Fibroblast of lung (primary cell): ENCODE measurements around the gene UBE2N. TPM values are rescaled to one million over a fixed set of nuclear protein-coding genes. Genes with fewer than 3 reads are reported as not detected.

Source experiments
- DNase-seq, 2 donors: peaks; one replicate each; pipeline versions ENCODE4 v3.0.0 to v3.0.0-alpha.2; 2010; ENCODE audit warnings: low read depth in 2 of 2
- H2AFZ ChIP-seq: 2 replicates; pipeline ENCODE4 v1.5.1; 2012; ENCODE audit warnings: low read length, control low read depth, inconsistent platforms
- H3K27ac ChIP-seq: 2 replicates; pipeline ENCODE4 v1.5.1; 2011; ENCODE audit warnings: low read length, control low read depth; ENCODE audit not compliant: insufficient read depth
- H3K27me3 ChIP-seq: 2 replicates; pipeline ENCODE4 v1.5.1; 2011; ENCODE audit warnings: mild to moderate bottlenecking, low read length; ENCODE audit not compliant: control insufficient read depth, insufficient read depth
- H3K36me3 ChIP-seq: 2 replicates; pipeline ENCODE4 v1.5.1; 2011; ENCODE audit warnings: low read length; ENCODE audit not compliant: control insufficient read depth, insufficient read depth
- H3K4me1 ChIP-seq: 2 replicates; pipeline ENCODE4 v1.5.1; 2011; ENCODE audit warnings: low read length; ENCODE audit not compliant: control insufficient read depth, insufficient read depth; ENCODE audit errors: extremely low read depth
- H3K4me2 ChIP-seq: 2 replicates; pipeline ENCODE4 v1.5.1; 2011; ENCODE audit warnings: low read length, control low read depth; ENCODE audit not compliant: insufficient read depth; ENCODE audit errors: extremely low read depth
- H3K4me3 ChIP-seq, 4 experiments: fragments of 200-600 bp in 1 of 4; sonication (generic) in 1 of 4; replicated peaks in 1 of 4; 2 replicates each; pipeline ENCODE4 v1.5.1; 2011 to 2016; ENCODE audit warnings: low read length in 4 of 4, low read depth in 3 of 4, mild to moderate bottlenecking in 3 of 4, control low read depth in 2 of 4, inconsistent platforms in 1 of 4, mixed read lengths in 1 of 4; ENCODE audit not compliant: insufficient read depth in 1 of 4; ENCODE audit errors: control extremely low read depth in 1 of 4
- H3K79me2 ChIP-seq: 2 replicates; pipeline ENCODE4 v1.5.1; 2012; ENCODE audit warnings: mild to moderate bottlenecking, low read length, inconsistent platforms; ENCODE audit not compliant: control insufficient read depth, insufficient read depth
- H3K9ac ChIP-seq: 2 replicates; pipeline ENCODE4 v1.5.1; 2011; ENCODE audit warnings: mild to moderate bottlenecking, low read length, control low read depth; ENCODE audit not compliant: insufficient read depth
- H3K9me3 ChIP-seq: 2 replicates; pipeline ENCODE4 v1.5.1; 2012; ENCODE audit warnings: low read depth, low read length; ENCODE audit not compliant: control insufficient read depth, insufficient read depth
- H4K20me1 ChIP-seq: 2 replicates; pipeline ENCODE4 v1.5.1; 2011; ENCODE audit warnings: low read length; ENCODE audit not compliant: control insufficient read depth, insufficient read depth; ENCODE audit errors: extremely low read depth
- EZH2 ChIP-seq: IDR thresholded peaks from 2 replicates; pipeline ENCODE4 v1.5.1; 2012; ENCODE audit warnings: low read length, control low read depth, mild to moderate bottlenecking; ENCODE audit errors: missing control alignments
- polyA plus RNA-seq, 2 donors: library from polyadenylated mRNA; depleted of rRNA in 1 of 2; stranded (reverse) in 1 of 2; unstranded in 1 of 2; fragments of >200 nt; gene quantifications; 2 replicates each; pipeline ENCODE4 v1.2.1, GENCODE V29; 2011 to 2012; ENCODE audit warnings: missing spikeins in 1 of 2
- total RNA-seq: library from RNA; depleted of rRNA; stranded (reverse); fragments of >200 nt; gene quantifications from 2 replicates; pipeline ENCODE4 v1.2.1, GENCODE V29; 2014
- TF ChIP-seq, protein P1 (sequence below), 2 donors: IDR thresholded peaks in 1 of 2; conservative IDR thresholded peaks in 1 of 2; 1 replicate in 1 of 2; 2 replicates in 1 of 2; pipeline ENCODE4 v1.5.1; 2011 to 2012; ENCODE audit warnings: low read length in 2 of 2, control low read depth in 1 of 2, inconsistent platforms in 1 of 2, low read depth in 1 of 2, mild to moderate bottlenecking in 1 of 2

Gene UBE2N
- total and polyA plus RNA-seq, 2 donors (not counting 1 experiment from before 2014, with no cell fraction given) = 115 to 149 TPM

DNA sequence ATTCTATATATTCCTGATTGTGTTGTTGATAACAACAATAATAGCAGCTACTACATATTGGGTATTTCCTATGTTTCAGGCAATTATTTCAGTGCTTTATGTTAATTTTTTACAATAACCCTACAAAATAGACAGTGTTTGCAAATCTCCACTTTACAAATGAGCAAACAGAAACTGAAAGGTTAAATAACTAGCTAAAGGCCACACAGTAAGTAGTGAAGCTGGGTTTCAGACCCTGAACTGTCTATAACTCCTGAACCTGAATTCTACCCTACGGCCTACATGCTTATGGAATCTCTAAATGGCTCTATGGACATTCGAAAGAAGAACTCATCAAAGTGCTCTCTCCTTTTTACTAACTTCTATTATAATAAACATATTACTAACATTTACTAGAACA lies 83.7 kb downstream of the UBE2N start:
- Histone ChIP-seq H3K27ac (no peak overlapping the region), H3K9ac (no peak overlapping the region), H3K4me3 (no peak overlapping the region), H3K4me2 (no peak overlapping the region), H3K36me3 (no peaks in the 10 kb centered on the region), H3K9me3 (no peaks in the 10 kb centered on the region), H3K27me3 (no peaks in the 10 kb centered on the region), H2AFZ (no peak overlapping the region), H4K20me1 (no peaks in the 10 kb centered on the region), H3K4me1 (no peaks in the 10 kb centered on the region), H3K79me2 (no peaks in the 10 kb centered on the region)
- DNase-seq = no peak
- TF ChIP-seq, protein P1, sequence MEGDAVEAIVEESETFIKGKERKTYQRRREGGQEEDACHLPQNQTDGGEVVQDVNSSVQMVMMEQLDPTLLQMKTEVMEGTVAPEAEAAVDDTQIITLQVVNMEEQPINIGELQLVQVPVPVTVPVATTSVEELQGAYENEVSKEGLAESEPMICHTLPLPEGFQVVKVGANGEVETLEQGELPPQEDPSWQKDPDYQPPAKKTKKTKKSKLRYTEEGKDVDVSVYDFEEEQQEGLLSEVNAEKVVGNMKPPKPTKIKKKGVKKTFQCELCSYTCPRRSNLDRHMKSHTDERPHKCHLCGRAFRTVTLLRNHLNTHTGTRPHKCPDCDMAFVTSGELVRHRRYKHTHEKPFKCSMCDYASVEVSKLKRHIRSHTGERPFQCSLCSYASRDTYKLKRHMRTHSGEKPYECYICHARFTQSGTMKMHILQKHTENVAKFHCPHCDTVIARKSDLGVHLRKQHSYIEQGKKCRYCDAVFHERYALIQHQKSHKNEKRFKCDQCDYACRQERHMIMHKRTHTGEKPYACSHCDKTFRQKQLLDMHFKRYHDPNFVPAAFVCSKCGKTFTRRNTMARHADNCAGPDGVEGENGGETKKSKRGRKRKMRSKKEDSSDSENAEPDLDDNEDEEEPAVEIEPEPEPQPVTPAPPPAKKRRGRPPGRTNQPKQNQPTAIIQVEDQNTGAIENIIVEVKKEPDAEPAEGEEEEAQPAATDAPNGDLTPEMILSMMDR (conservative IDR thresholded peaks at IDR 0.05 in 1 of 2, IDR thresholded peaks at IDR 0.05 in 1 of 2; ENCODE audit: low read depth in 1 of 2, low read length in 2 of 2) = no peak

DNA sequence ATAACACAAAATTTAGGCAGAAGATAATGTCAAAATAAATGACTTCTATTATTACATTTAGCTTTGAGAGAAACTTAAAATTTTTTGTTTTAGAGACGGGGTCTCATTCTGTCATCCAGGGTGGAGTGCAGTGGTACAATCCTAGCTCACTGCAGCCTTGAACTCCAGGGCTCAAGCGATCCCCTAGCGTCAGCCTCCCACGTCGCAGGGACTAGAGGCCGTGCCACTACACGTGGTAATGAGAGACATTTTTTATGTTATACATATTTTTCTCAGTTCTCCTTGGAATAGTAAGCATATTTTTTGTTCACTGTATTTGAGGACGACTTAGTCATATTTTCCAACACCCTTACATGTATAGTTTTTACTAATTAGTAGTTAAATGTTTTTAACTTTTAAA lies 85.5 kb downstream of the UBE2N start:
- Histone ChIP-seq H3K4me1 (no peaks in the 10 kb centered on the region), H3K36me3 (no peaks in the 10 kb centered on the region), H2AFZ (no peak overlapping the region), H4K20me1 (no peaks in the 10 kb centered on the region), H3K79me2 (no peaks in the 10 kb centered on the region), H3K27me3 (no peaks in the 10 kb centered on the region), H3K4me3 (no peak overlapping the region), H3K4me2 (no peak overlapping the region), H3K27ac (no peak overlapping the region), H3K9ac (no peak overlapping the region), H3K9me3 (no peaks in the 10 kb centered on the region)
- TF ChIP-seq, protein P1 (conservative IDR thresholded peaks at IDR 0.05 in 1 of 2, IDR thresholded peaks at IDR 0.05 in 1 of 2; ENCODE audit: low read depth in 1 of 2, low read length in 2 of 2) = no peak
- TF ChIP-seq EZH2 = no peak
- no peak for DNase-seq

Other genes with a start within 250 kb of the UBE2N start
- gene NUDT4, start 64.0 kb downstream of the UBE2N start, total RNA-seq = 73.5 and 80.9 TPM in 2 replicates
- 56.6 and 60.3 TPM in 2 replicates for gene NUDT4, start 64.0 kb downstream of the UBE2N start, polyA plus RNA-seq
- 68.0 and 70.1 TPM in 2 replicates for gene MRPL42, start 25.6 kb upstream of the UBE2N start, total RNA-seq
- 87.3 and 95.7 TPM in 2 replicates for gene MRPL42, start 25.6 kb upstream of the UBE2N start, polyA plus RNA-seq
- gene SOCS2, start 130.7 kb upstream of the UBE2N start, total RNA-seq = 75.5 and 105 TPM in 2 replicates
- gene SOCS2, start 130.7 kb upstream of the UBE2N start, polyA plus RNA-seq = 69.1 and 113 TPM in 2 replicates
- 11.8 and 21.1 TPM in 2 replicates for gene CRADD, start 235.4 kb upstream of the UBE2N start, total RNA-seq
- 13.5 and 19.7 TPM in 2 replicates for gene CRADD, start 235.4 kb upstream of the UBE2N start, polyA plus RNA-seq